Inferior parietal cortex (tissue), 1 donor: ENCODE results near the gene HDAC5.
"Not testable (repeated sequence)": the region's sequence is repeated elsewhere in the genome, so short reads cannot be mapped to it uniquely, and the experiment has no call there.

Experiments used
- DNase-seq: peaks from one replicate; pipeline ENCODE4 v3.0.0-alpha.2; 2016; ENCODE audit errors: extremely low spot score

The HDAC5 gene

DNA sequence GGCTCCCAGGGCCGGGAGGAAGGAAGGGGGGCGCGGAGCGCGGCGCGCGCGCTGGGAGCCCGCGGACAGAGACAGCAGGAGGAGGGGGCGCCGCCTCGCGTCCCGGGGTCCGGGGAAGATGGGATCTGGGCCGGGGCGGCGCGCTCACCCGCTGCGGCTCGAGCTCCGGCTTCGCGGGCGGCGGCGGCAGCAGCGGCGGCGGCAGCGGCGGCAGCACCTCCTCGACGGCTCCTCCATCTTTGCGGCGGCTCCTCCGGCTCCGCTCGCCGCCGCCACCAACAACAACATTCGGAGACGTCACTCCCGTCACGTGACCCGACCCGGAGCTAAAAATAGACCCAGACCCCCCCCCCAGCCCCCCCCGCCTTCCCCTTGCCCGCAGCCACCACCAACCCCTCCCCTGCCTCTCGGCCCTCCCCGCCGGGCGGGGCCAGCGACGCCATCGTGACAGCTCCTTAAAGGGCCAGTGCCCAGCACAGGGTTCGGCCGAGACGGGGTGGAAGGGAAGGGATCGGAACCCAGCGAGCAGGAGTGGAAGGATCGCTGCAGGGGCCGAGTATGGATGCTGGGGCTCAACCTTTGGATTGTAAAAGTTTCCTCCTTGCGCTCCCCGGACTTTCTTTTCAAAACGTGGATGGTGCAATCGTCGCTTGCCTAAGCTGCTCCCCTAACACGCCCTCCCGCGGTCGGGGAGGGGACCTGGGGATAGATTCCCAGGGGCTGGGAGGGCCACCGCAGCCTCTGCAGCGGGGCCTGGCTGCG, at the start of gene HDAC5:
Gene HDAC5, minus strand, starts transcription at position 286 of the 762 bp plus-strand sequence. CDS start 6,126 bp downstream, outside the sequence.
- DNase-seq, result peak; percentile 92

DNA sequence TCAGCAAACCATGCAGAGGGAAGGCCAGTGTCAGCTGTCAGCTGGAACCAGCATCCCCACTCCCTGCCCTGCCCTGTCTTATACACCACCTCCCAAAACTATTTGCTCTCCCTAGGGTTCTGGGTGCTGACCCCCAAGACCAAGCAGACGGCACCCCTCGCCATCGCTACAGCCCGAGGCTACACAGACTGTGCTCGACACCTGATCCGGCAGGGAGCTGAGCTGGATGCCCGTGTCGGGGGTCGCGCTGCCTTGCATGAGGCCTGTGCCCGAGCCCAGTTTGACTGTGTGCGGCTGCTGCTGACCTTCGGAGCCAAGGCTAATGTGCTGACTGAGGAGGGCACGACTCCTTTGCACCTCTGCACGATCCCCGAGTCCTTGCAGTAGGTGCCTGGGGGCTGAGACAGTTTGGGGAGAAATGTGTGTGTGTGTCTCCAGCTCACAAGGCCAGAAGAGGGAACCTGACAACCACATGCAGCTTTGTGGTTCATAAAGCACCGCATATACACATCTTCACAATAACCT, 48.6 kb upstream of the HDAC5 start:
- no peak for DNase-seq

- DNase-seq, result no peak
Measured at GRCh38 chr17:44170499-44171201, 47.2 kb upstream of the HDAC5 start, which contains the start of gene ASB16. TSS of gene ASB16 (plus strand) at chr17:44170704. CDS start at chr17:44170790, 86 bp downstream.

DNA sequence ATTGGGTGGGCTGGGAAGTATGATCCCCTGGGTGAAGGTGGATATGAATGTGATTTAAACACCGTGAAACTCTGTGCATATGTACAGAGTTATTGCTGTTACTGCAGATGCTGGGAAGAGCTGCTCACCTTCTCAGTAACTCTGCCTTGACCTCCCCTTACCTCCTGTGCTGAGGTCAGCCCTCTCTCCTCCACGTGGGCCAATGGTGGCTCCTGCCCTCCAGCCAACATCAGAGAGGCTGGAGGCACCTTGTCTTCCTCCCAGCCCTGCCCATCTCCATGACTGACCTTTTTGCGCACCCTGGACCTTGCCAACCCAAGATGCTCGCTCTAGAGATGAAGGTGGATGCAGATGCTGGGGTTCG, 46.7 kb upstream of the HDAC5 start:
- DNase-seq, result no peak

- DNase-seq, result no peak
Measured at GRCh38 chr17:44167181-44167861, 43.9 kb upstream of the HDAC5 start.

DNA sequence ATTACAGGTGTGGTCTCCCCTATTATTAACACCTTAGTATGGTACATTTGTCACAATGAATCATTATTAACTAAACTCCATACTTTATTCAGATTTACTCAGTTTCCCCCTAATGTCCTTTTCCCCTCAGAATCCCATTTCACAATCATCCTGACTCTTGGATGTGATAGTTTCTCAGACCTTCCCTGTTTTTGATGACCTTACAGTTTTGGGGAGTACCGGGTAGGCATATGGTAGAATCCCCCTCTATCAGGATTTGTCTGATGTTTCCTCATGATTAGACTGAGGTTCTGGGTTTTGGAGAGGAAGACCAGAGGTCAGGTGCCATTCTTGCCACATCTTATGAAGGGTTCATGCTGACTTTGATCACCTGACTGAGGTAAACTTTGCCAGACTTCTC, 41.0 kb upstream of the HDAC5 start:
- no peak for DNase-seq

- no peak for DNase-seq
Measured at GRCh38 chr17:44159519-44160210, 36.2 kb upstream of the HDAC5 start.

DNA sequence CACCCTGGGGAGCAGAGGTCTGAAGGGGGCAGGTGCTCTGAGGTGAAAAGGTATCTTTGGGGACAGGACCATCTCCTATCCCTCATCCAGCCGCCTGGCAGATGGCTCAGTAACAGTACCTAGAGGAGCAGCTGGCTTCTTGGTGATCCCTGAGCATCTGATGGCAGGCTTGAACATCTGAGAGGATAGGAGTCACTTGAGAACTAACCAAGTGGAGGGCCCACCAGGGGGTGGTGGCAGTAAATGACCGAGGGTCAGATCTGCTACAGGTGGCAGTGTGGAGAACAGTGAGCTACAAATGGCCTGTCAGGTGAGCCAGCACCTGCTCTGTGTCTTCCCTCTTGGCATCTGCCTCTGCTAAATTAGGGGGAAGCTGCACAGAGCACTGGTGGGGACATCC, 32.0 kb upstream of the HDAC5 start:
- no peak for DNase-seq

- no peak for DNase-seq
Measured at GRCh38 chr17:44152875-44153274, 29.4 kb upstream of the HDAC5 start.

GRCh38 chr17:44149750-44150329, 26.4 kb upstream of the HDAC5 start:
- DNase-seq, result no peak

DNA sequence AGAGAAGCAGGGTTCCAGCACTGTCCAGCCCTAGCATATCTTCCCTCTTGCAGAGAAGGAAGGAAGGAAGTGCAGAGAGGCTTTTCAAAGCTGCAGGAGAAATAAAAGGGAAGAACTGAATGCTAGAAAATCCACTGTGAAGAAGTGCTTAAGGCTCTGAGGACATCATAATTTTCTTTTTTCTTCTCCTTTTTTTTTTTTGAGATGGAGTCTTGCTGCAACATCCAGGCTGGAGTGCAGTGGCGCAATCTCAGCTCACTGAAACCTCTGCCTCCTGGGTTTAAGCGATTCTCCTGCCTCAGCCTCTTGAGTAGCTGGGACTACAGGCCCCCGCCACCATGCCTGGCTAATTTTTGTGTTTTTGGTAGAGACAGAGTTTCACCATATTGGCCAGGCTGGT, 25.6 kb upstream of the HDAC5 start:
- not testable (repeated sequence) for DNase-seq

DNA sequence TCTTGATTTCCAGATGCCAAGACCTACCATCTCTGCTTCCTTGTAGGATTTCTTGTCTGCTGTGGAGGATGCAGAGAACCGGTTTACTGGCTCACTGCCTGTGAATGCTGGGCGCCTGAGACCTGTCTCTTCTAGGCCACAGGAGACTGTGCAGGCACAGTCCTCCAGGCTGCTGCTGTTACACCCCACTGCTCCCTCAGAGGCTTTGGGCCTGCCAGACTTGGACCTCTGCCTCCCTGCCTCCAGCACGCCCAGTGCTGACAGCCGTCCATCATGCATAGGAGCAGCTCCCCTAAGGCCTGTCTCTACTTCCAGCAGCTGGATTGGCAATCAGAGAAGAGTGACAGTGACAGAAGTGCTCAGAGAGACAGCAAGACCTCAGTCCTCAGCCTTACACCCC, 24.4 kb upstream of the HDAC5 start:
- DNase-seq, result no peak

- DNase-seq, result no peak
Measured at GRCh38 chr17:44146375-44147346, 23.2 kb upstream of the HDAC5 start.

- DNase-seq, result no peak
Measured at GRCh38 chr17:44144966-44145739, 21.7 kb upstream of the HDAC5 start.

GRCh38 chr17:44143921-44144320, 20.5 kb upstream of the HDAC5 start:
- not testable (repeated sequence) for DNase-seq

DNA sequence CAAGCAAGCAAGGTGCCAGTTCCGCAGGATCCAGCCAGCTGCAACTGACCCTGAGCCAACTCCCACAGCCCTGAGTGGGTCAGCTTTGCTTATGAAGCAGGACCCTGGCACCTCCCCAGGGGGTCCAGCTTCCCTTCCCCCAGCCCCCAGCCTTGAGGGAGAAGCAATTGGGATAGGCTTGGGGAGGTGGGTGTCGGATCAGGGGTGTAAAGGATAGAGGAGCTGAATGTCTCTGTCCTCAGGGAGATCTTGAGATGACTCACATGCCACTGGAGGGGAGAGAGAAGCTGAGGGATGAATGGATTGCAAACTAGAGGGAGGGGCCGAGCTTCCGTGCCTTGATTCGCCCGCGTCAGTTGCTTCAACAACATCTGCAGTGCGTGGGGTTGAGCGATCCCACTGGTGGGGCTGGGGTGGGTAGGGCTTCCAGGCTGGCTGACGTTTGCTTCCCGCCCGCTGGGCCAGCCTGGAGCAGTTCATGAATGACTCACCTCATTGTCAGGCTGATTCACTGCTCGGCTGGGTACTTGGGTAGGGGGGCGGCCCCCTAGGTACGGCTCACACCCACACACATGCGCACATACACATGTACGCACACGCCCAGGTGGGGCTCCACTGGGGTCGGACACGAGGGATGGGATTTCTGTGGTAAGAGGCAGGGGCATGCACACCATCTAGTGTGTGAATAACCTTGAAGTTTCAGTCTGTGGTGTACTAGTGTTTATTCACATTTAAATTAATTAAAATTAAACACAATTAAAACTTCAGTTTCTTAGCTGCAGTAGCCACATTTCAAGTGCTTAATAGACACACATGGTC, 14.7 kb upstream of the HDAC5 start:
- peak; percentile 68 for DNase-seq

DNA sequence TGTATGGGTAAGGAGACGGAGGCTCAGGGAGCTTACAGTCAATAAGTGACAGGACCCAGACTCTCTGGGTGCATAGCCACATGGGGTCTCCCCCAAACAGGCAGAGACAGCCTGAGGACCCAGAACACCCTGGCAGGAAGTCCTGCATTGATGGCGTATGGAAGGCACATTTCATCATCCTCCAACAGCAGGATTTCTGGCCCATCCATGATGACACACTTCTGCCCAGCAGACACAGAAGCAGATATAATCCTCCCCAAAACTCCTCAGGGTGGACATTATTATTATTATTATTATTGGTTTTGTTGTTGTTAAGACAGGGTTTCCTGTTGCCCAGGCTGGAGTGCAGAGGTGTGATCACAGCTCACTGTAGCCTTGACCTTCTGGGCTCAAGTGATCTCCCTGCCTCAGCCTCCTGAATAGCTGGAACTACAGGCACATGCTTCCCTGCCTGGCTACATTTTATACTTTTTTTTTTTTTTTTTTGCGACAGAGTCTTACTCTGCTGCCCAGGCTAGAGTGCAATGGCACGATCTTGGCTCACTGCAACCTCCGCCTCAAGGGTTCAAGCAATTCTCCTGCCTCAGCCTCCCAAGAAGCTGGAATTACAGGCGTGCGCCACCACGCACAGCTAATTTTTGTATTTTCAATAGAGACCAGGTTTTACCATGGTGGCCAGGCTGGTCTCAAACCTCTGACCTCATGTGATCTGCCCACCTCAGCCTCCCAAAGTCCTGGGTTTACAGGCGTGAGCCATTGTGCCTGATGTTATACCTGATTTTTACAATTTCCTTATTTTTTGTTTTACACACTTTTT, 11.5 kb upstream of the HDAC5 start:
- DNase-seq, result no peak
